ENCODE measurements around the gene SLX4IP.
"Not testable (repeated sequence)": the region's sequence is repeated elsewhere in the genome, so short reads cannot be mapped to it uniquely, and the experiment has no call there.

The SLX4IP gene

DNA sequence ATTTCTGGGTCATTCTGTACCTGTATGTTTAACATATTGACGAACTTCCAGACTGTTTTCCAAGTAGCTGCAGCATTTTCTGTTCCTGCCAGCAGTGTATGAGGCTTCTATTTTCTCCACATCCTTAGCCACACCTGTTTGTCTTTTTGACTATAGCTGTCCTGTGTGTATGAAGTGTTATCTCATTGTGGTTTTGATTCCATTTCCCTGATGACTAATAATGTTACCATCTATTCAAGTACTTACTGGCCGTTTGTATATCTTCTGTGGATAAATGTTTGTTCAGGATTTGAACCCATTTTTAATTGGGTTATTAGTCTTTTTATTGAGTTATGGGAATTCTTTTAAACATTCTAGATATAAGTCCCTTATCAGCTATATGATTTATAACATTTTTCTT lies 143.5 kb downstream of the SLX4IP start:
- no peak for DNase-seq

- no peak for DNase-seq
Measured at GRCh38 chr20:10579942-10580341, 144.8 kb downstream of the SLX4IP start.

GRCh38 chr20:10580700-10581099 lies 145.6 kb downstream of the SLX4IP start:
- DNase-seq = no peak

- no peak for DNase-seq
Measured at GRCh38 chr20:10581823-10582222, 146.7 kb downstream of the SLX4IP start.

- no peak for DNase-seq
Measured at GRCh38 chr20:10584371-10584770, 149.3 kb downstream of the SLX4IP start.

DNA sequence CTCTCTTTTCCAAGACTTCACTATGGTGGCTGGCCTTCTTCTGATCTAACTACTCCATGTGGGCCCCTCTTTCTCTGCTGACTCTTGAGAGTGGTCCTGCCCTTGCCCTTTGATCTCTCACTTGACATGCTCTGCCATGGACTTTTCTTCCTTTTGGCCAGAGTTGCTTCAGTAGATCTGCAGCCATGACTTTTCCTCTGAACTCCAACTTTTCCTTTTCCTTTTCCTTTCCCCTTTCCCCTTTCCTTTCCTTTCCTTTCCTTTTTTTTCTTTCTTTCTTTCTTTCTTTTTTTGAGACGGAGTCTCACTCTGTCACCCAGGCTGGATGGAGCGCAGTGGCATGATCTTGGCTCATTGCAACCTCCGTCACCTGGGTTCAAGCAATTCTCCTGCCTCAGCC lies 150.2 kb downstream of the SLX4IP start:
- DNase-seq = no peak

- DNase-seq = no peak
Measured at GRCh38 chr20:10586296-10586695, 151.2 kb downstream of the SLX4IP start.

DNA sequence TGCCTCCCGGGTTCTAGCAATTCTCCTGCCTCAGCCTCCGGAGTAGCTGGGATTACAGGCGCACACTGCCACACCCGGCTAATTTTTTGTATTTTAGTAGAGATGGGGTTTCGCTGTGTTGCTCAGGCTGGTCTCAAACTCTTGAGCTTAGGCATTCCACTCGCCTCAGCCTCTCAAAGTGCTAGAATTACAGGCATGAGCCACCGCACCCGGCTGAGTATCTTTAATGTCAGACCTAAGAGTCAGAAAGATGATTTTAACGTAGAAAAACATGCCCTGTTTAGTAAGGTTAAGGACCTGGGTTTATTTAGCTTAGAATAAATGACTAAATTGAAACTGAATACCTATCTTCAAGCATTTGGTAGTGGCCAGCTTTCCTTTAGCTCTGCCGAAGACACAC lies 155.3 kb downstream of the SLX4IP start:
- not testable (repeated sequence) for DNase-seq

DNA sequence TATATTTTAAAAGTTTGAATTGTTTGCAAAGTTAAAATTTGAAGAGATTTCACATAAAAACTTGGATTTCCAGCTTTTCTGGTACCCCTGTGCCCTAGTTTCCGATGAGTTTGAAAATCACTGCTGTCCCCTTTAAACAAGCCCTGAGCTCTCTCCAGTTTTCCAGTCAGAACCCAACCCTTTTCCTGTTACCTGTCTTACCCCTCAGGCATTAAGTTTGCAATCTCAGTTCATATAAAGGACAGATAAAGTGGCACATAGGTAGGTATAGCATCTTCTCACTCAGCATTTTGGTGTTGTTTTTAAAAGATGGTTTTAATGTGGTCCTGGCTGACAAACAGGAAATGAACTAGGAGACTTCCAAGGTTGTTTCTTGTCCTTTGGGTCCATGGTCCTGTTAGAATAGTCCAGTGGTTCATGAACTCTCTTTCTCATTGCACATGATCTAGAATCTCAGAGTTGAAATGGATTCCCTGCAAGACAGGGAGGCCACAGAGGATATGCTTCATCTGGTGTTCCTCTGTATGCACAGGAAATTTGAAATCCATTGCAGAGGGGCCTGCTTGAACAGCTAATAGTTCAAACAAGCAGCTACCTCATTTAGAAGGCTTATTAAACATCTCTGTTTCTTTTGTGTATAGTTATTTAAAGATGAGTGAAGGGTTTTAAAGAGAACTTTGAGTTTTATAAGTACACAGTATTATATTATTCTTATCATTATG lies 156.0 kb downstream of the SLX4IP start:
- no peak for DNase-seq

GRCh38 chr20:10591946-10592521 lies 156.9 kb downstream of the SLX4IP start:
- no peak for DNase-seq

- no peak for DNase-seq
Measured at GRCh38 chr20:10594296-10594868, 159.3 kb downstream of the SLX4IP start.

GRCh38 chr20:10595266-10595665 lies 160.2 kb downstream of the SLX4IP start:
- no peak for DNase-seq

- no peak for DNase-seq
Measured at GRCh38 chr20:10595985-10596384, 160.9 kb downstream of the SLX4IP start.

- peak; percentile 89 for DNase-seq
Measured at GRCh38 chr20:10596710-10597121, 161.6 kb downstream of the SLX4IP start.

DNA sequence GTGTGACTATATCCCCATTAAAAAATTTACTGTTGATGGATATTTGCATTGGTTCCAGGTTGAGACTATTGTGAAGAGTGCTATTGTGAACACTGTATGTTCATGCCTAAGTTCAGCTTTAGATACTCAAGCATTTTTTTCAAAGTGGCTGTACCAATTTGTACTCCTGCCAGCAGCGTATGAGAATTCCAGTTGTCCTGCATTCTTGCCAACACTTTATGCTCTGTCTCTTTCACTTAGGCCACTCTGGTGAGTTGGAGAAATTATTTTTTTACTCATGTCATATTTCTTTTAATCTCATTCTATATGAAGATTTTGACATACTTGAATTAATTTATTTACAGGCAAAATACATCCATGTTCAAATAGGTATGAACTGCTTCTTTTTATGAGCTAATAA lies 162.5 kb downstream of the SLX4IP start:
- DNase-seq = no peak

- no peak for DNase-seq
Measured at GRCh38 chr20:10602221-10602871, 167.2 kb downstream of the SLX4IP start.

DNA sequence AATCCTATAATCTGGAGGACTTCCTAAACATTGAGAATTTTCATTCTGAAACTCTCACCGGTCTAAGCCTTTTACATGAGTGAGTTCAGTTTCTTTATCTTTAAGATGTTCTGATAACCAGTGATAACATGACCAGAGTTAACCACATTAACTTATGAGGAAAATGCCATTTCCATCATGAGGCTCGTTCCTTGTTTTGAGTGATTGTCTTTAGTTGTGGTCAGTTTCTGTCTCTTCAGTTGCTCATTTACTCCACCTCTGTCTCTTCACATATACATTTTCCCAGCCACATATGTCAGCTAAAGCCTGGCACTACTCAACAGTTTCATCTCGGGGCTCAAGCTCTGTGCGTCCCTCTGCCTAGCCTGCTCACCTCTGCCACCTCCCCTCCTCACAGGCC lies 168.3 kb downstream of the SLX4IP start:
- DNase-seq = no peak

GRCh38 chr20:10603971-10604864 lies 169.1 kb downstream of the SLX4IP start:
- DNase-seq = no peak

GRCh38 chr20:10604865-10605440 lies 169.8 kb downstream of the SLX4IP start:
- DNase-seq = no peak

DNA sequence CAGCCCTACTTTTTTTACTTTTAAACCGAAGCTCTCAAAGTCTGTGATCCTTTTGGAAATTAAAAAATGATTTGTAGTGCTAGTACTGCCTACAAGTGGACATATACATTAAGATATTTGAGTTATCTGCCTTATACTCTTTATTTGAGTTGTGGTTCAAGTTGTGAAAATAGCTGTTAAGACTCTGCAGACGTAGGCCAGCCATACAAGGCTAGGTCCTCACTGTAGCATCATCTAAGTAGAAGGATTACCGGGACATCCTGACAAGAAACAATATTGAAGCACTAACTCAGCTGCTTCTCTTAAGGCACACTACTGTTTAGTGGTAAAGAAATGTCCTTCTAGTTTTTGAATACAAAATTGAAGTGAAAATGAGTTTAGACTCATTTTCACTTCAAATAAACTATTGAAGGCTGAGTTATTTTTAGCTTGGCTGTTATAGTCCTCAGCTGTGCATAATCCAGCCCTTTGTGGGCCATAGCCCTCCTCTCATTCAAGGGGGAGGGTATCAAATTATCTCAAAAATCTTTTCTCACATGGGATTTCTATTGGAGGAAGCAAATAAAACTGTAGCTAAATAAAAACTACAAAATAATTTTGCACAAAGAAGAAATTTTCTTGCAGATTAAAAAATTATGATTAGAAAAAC lies 170.6 kb downstream of the SLX4IP start:
- DNase-seq = no peak

- no peak for DNase-seq
Measured at GRCh38 chr20:10609276-10609675, 174.2 kb downstream of the SLX4IP start.

DNA sequence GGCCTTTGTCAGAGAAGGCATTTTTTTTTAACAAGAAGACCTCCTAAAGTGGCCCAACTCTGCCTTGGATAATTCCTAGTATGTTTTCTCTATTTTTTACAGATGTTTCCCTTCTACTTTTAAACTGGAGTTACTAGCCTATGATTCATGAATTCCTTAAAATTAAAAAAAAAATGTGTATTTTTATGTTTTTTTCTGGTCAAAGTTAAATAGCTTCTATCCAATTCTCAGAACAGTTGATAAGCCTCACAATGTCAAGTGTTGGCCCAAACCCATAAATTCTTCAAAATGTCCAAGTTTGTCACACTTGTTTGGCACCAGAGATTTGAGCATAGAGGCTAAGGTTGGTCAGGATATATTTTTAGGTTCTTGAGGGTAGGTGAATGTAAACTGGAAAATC lies 174.7 kb downstream of the SLX4IP start:
- no peak for DNase-seq

Data from suppressor macrophage treated with lipopolysaccharide for 4 hours (primary cell).